ENCODE measurements around the gene ITGB6. TPM values are rescaled to one million over a fixed set of nuclear protein-coding genes. Genes with fewer than 3 reads are reported as not detected.

ITGB6 gene
- total RNA-seq, 1 donor from 2014 or later, result not detected

DNA sequence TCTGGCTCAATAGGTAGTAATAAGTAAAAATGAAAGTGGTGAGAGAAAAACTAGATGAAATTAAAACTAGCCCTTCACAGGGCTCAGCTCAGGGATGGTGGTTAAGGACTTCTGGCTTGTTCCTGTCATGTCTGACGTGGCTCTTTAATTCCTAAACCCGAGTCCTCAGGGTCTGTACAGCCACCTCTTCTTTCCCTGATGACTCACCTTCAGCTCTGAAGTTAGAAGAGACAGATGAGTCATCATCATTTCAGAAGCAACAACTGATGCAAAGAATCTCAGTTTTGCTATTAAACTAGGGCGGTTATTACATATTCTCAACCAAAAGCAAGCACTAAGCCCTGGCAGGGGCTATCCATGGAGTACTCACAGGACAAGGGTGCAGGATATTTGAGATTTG is 24.0 kb upstream of the ITGB6 start:
- DNase-seq (ENCODE audit: low read depth, low spot score), result no peak
- Mint-ChIP-seq H3K36me3 (ENCODE audit: low read depth) (no peaks in the 10 kb centered on the region), H3K4me3 (no peak overlapping the region), H3K9me3 (no peaks in the 10 kb centered on the region), H3K4me1 (peaks cover 30% of the 10 kb centered on the region), H3K27me3 (ENCODE audit: low read depth) (no peaks in the 10 kb centered on the region), H3K27ac (ENCODE audit: unreplicated experiment) (no peak overlapping the region)
- TF ChIP-seq, protein P1, sequence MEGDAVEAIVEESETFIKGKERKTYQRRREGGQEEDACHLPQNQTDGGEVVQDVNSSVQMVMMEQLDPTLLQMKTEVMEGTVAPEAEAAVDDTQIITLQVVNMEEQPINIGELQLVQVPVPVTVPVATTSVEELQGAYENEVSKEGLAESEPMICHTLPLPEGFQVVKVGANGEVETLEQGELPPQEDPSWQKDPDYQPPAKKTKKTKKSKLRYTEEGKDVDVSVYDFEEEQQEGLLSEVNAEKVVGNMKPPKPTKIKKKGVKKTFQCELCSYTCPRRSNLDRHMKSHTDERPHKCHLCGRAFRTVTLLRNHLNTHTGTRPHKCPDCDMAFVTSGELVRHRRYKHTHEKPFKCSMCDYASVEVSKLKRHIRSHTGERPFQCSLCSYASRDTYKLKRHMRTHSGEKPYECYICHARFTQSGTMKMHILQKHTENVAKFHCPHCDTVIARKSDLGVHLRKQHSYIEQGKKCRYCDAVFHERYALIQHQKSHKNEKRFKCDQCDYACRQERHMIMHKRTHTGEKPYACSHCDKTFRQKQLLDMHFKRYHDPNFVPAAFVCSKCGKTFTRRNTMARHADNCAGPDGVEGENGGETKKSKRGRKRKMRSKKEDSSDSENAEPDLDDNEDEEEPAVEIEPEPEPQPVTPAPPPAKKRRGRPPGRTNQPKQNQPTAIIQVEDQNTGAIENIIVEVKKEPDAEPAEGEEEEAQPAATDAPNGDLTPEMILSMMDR (conservative IDR thresholded peaks at IDR 0.05), result no peak

DNA sequence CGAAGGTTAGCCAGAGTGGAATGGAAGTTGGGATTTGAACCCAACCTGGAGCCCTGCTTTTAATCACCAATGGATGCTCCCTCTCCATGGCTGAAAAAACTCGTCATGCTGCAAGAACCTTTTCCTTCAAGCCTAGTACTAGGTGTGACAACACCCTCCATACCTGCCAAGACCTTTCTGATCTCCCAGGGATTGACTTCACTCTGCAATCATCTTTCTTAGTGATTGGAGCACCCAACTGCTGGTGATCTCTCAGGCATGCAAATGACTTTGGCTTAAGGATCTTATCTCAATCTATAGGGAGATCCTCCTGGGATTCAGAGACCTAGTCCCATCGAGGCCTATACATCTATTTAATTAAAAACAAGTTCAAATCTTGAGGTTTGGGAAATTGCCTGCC is 23.5 kb upstream of the ITGB6 start:
- no peak for DNase-seq (ENCODE audit: low read depth, low spot score)
- no peaks in the 10 kb centered on the region for H3K27me3 Mint-ChIP-seq (ENCODE audit: low read depth)
- no peaks in the 10 kb centered on the region for H3K9me3 Mint-ChIP-seq
- no peaks in the 10 kb centered on the region for H3K36me3 Mint-ChIP-seq (ENCODE audit: low read depth)
- peaks cover 30% of the 10 kb centered on the region for H3K4me1 Mint-ChIP-seq
- H3K27ac Mint-ChIP-seq (ENCODE audit: unreplicated experiment), result no peak overlapping the region
- TF ChIP-seq, protein P1 (conservative IDR thresholded peaks at IDR 0.05), result no peak
- H3K4me3 Mint-ChIP-seq, result no peak overlapping the region

DNA sequence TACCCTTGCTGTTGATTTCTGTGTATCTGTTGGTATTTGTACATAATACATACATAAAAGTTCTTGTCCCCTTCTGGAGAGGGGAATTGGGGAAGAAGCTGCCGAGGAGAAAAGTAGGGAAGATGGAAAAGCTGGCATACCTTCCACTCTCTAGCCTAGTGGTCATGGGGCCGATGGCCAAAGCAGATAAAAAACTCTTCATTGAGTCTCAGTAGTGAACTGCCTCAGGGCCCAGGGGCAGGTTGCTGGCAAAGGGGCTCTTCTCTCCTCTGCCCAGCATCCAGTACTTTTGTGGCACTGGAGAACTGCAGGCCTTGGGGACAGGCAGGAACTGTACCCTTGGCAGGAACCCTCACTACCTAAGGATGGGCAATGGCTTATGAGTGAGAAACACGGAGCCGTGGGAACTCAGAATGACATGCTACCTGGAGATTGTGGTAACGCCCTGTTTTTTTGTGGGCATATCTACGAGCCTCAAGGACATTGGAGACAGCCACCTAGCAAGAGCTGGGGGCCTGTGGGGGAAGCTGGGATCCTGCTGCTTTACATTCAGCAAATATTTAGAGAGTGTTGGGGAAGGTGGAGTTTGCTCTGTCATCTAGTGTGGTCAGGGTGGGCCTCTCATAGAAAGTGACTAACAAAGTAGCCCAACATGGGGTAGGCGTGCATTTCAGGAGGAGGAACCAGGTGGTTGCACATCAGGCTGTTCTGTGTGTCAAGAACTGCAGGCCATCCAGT is 22.6 kb upstream of the ITGB6 start:
- H3K36me3 Mint-ChIP-seq (ENCODE audit: low read depth), result no peaks in the 10 kb centered on the region
- TF ChIP-seq, protein P1 (conservative IDR thresholded peaks at IDR 0.05), result no peak
- no peak overlapping the region for H3K27ac Mint-ChIP-seq (ENCODE audit: unreplicated experiment)
- no peak overlapping the region for H3K4me3 Mint-ChIP-seq
- peaks cover 28% of the 10 kb centered on the region for H3K4me1 Mint-ChIP-seq
- DNase-seq (ENCODE audit: low read depth, low spot score), result no peak
- H3K9me3 Mint-ChIP-seq, result no peaks in the 10 kb centered on the region
- H3K27me3 Mint-ChIP-seq (ENCODE audit: low read depth), result no peaks in the 10 kb centered on the region

DNA sequence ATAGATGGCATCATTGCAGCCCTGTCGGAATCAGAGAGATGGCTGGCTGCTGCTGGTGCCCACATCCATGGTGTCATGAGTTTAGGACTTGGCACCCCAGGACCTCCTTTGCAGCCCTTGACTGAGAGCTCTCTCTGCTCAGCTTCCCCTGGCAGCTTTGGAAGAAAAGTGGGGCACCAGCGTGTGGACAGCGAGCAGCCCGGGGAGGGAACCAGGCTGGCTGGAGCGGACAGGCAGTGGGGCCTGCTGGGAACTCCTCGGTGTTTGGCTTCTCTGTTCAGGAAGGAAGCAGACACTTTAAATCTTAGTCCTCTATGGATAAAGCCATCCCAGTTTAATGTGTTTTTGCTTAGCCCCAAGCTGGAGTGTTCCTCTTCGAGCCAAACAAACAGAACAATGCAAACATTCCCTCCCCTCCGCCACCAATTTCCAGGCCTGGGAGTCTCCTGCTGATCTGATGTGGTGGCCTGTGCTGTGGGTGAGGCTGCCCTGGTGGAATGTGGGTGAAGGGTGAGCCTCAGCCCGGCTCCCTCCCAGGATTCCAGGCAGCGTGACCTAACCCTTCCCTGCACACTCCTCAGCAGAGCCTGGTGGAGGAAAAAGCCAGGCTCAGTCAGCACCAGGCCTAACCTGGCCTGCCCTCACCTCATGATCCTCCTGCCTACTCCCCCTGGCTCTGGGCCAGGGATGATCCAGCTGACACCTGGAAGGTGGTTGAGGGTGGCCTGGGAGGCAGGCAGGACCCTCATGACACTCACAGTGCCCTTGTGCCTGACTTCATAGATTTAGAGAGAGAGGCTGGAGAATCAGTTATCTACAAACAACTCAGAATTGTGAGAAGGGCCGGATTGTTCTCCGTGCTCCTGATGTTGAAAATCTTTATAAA is 21.6 kb upstream of the ITGB6 start:
- no peak for DNase-seq (ENCODE audit: low read depth, low spot score)
- TF ChIP-seq, protein P1 (conservative IDR thresholded peaks at IDR 0.05), result no peak
- peaks cover 19% of the 10 kb centered on the region for H3K4me1 Mint-ChIP-seq
- peak overlapping the region; percentile 23 for H3K27ac Mint-ChIP-seq (ENCODE audit: unreplicated experiment)
- H3K27me3 Mint-ChIP-seq (ENCODE audit: low read depth), result no peaks in the 10 kb centered on the region
- no peaks in the 10 kb centered on the region for H3K36me3 Mint-ChIP-seq (ENCODE audit: low read depth)
- H3K9me3 Mint-ChIP-seq, result no peaks in the 10 kb centered on the region
- no peak overlapping the region for H3K4me3 Mint-ChIP-seq

DNA sequence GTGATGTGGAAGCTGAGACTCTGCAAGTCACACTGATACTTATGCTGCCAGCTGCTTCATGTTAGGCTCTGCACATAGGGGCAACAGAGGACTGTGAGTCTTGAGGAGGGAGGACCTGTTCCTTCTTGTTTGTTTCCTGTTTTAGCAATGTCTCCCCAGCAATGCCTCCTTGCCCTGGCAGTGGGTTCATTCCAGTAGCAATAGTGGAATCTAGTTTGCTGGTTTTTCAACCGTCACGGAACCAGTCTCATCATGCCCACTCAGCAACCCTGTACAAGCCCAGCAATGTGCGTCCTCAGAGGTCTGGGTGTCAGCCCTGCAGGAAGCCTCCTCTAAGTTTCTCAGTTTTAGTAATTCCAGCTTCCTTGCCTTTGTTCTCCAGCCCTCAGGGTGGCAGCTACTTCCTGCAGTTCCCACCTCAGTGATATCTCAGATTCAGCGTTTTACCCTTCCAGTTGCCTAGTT is 20.5 kb upstream of the ITGB6 start:
- Mint-ChIP-seq H3K4me3 (no peak overlapping the region), H3K27ac (ENCODE audit: unreplicated experiment) (peak overlapping the region; percentile 72), H3K4me1 (peaks cover 12% of the 10 kb centered on the region), H3K9me3 (no peaks in the 10 kb centered on the region), H3K36me3 (ENCODE audit: low read depth) (no peaks in the 10 kb centered on the region), H3K27me3 (ENCODE audit: low read depth) (no peaks in the 10 kb centered on the region)
- TF ChIP-seq, protein P1 (conservative IDR thresholded peaks at IDR 0.05), result no peak
- DNase-seq (ENCODE audit: low read depth, low spot score), result no peak
